DND-41 (cell line): ENCODE results near the gene LAMTOR4.

ENCODE experiments used
- EZH2 ChIP-seq: IDR thresholded peaks from 3 replicates; pipeline ENCODE4 v1.6.1; 2012; ENCODE audit warnings: borderline replicate concordance, low read depth, mild to moderate bottlenecking, moderate library complexity, low read length, inconsistent platforms; ENCODE audit not compliant: severe bottlenecking
- TF ChIP-seq, protein P1 (sequence below): IDR thresholded peaks from 2 replicates; pipeline ENCODE4 v1.5.1; 2012; ENCODE audit warnings: borderline replicate concordance, low read length, moderate library complexity, mild to moderate bottlenecking; ENCODE audit not compliant: poor library complexity, severe bottlenecking; ENCODE audit errors: extremely low read depth

- TF ChIP-seq, protein P1, sequence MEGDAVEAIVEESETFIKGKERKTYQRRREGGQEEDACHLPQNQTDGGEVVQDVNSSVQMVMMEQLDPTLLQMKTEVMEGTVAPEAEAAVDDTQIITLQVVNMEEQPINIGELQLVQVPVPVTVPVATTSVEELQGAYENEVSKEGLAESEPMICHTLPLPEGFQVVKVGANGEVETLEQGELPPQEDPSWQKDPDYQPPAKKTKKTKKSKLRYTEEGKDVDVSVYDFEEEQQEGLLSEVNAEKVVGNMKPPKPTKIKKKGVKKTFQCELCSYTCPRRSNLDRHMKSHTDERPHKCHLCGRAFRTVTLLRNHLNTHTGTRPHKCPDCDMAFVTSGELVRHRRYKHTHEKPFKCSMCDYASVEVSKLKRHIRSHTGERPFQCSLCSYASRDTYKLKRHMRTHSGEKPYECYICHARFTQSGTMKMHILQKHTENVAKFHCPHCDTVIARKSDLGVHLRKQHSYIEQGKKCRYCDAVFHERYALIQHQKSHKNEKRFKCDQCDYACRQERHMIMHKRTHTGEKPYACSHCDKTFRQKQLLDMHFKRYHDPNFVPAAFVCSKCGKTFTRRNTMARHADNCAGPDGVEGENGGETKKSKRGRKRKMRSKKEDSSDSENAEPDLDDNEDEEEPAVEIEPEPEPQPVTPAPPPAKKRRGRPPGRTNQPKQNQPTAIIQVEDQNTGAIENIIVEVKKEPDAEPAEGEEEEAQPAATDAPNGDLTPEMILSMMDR = no peak
- TF ChIP-seq EZH2 = no peak
Measured at GRCh38 chr7:100156331-100157068, 7.8 kb downstream of the LAMTOR4 start.
